Heart left ventricle (tissue), 13 donors: Measurements from ENCODE around the gene GPN1.

Experiments
- POLR2A ChIP-seq, 2 donors: fragments of 450-650 bp; IDR thresholded peaks; one replicate each; pipeline ENCODE4 v1.6.1; 2017; ENCODE audit warnings: antibody characterized with exemption in 2 of 2, mild to moderate bottlenecking in 2 of 2, moderate library complexity in 2 of 2
- TF ChIP-seq, protein P1 (sequence below), 12 donors: fragments of 200-600 bp; sonication (generic) in 4 of 12; IDR thresholded peaks; one replicate each; pipeline versions ENCODE4 v1.5.0 to v1.8.0; 2018 to 2022; ENCODE audit warnings: antibody characterized with exemption in 12 of 12, mild to moderate bottlenecking in 5 of 12
- donor health status: ischemic (EF 13 %, LVEDD 7.1; RV severe dilation, severe dysfunction).
- donor health status: DM: no; HTN: yes; CAD: no.
- donor health status: DM: no; HTN: no; CAD: no.
- donor health status: ischemic (EF 25% LVEDD 6.9; RV normal size, moderate dysfunction).
- donor health status: ischemic (EF 25% LVEDD 5.7; RV mildly dilated, moderate dysfunction).
- donor health status: ischemic (EF 35%, LVEDD 5.7; RV mildly dilated, moderate dysfunction).
- donor health status: nonischemic (EF 11% LVEDD 7.7; RV severe dilation, severe dysfunction).
- donor health status: DM: yes; HTN: yes; CAD: no.
- donor health status: PGD.
- donor health status: ischemic (EF 29% LVEDD 5.4; RV normal size, mild dysfunction).
- donor health status: nonischemic (EF 23%, LVEDD 6.1; RV moderate dilation, normal function).

DNA sequence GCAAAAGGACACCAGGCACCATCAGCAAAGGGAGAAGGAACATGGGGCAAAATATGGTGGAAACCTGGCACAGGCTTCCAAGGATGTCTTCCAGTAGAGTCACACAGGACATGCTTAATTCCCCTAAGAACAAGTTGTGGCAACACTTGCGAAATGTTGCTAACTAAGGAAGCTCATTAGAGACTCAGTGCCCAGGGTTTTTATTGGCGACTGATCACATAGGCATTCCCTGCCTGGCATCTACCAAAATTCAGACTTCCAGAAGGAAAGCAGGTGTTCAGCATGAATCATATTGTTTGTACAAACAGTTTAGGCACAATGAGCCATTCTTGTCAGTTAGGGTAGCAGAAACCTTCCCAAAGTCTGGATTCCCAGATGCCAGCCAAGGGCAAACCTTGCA is 60.6 kb downstream of the GPN1 start:
- TF ChIP-seq, protein P1, sequence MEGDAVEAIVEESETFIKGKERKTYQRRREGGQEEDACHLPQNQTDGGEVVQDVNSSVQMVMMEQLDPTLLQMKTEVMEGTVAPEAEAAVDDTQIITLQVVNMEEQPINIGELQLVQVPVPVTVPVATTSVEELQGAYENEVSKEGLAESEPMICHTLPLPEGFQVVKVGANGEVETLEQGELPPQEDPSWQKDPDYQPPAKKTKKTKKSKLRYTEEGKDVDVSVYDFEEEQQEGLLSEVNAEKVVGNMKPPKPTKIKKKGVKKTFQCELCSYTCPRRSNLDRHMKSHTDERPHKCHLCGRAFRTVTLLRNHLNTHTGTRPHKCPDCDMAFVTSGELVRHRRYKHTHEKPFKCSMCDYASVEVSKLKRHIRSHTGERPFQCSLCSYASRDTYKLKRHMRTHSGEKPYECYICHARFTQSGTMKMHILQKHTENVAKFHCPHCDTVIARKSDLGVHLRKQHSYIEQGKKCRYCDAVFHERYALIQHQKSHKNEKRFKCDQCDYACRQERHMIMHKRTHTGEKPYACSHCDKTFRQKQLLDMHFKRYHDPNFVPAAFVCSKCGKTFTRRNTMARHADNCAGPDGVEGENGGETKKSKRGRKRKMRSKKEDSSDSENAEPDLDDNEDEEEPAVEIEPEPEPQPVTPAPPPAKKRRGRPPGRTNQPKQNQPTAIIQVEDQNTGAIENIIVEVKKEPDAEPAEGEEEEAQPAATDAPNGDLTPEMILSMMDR (IDR thresholded peaks at IDR 0.05): no peak
- TF ChIP-seq POLR2A (IDR thresholded peaks at IDR 0.05): no peak
